Testis (tissue), 2 donors: ENCODE measurements around the gene NUTM2F.
"Not testable (repeated sequence)": the region's sequence is repeated elsewhere in the genome, so short reads cannot be mapped to it uniquely, and the experiment has no call there.

ENCODE experiments used
- POLR2A ChIP-seq: fragments of 450-650 bp; IDR thresholded peaks from one replicate; pipeline ENCODE4 v1.6.1; 2017; ENCODE audit warnings: antibody characterized with exemption, mild to moderate bottlenecking, moderate library complexity
- TF ChIP-seq, protein P1 (sequence below), 3 experiments: fragments of 450-650 bp in 2 of 3; fragments of 200-600 bp in 1 of 3; sonication (generic) in 1 of 3; IDR thresholded peaks; one replicate each; pipeline ENCODE4 v1.5.1; 2016 to 2019; ENCODE audit warnings: antibody characterized with exemption in 3 of 3, mild to moderate bottlenecking in 2 of 3, moderate library complexity in 1 of 3

DNA sequence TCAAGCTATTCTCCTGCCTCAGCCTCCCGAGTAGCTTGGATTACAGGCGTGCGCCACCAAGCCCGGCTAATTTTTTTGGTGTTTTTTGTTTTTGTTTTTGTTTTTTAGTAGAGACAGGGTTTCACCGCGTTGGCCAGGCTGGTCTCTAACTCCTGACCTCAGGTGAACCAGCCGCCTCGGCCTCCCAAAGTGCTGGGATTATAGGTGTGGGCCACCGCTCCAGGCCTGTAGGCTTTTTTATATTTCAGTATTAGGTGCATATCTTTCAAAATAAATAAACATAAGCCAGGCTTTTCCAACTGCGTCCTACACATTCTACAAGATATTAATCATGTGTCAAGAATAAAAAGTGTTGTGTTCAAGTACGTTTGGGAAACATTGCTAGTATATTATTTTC lies 45.3 kb upstream of the NUTM2F start:
- TF ChIP-seq POLR2A, result not testable (repeated sequence)
- TF ChIP-seq, protein P1, sequence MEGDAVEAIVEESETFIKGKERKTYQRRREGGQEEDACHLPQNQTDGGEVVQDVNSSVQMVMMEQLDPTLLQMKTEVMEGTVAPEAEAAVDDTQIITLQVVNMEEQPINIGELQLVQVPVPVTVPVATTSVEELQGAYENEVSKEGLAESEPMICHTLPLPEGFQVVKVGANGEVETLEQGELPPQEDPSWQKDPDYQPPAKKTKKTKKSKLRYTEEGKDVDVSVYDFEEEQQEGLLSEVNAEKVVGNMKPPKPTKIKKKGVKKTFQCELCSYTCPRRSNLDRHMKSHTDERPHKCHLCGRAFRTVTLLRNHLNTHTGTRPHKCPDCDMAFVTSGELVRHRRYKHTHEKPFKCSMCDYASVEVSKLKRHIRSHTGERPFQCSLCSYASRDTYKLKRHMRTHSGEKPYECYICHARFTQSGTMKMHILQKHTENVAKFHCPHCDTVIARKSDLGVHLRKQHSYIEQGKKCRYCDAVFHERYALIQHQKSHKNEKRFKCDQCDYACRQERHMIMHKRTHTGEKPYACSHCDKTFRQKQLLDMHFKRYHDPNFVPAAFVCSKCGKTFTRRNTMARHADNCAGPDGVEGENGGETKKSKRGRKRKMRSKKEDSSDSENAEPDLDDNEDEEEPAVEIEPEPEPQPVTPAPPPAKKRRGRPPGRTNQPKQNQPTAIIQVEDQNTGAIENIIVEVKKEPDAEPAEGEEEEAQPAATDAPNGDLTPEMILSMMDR (IDR thresholded peaks at IDR 0.05), result not testable (repeated sequence)
